ENCODE results near the gene NOL4L. TPM values are rescaled to one million over a fixed set of nuclear protein-coding genes. Genes with fewer than 3 reads are reported as not detected.

Gene NOL4L
- total RNA-seq, 1 experiment from 2014 or later = 40.9 TPM

DNA sequence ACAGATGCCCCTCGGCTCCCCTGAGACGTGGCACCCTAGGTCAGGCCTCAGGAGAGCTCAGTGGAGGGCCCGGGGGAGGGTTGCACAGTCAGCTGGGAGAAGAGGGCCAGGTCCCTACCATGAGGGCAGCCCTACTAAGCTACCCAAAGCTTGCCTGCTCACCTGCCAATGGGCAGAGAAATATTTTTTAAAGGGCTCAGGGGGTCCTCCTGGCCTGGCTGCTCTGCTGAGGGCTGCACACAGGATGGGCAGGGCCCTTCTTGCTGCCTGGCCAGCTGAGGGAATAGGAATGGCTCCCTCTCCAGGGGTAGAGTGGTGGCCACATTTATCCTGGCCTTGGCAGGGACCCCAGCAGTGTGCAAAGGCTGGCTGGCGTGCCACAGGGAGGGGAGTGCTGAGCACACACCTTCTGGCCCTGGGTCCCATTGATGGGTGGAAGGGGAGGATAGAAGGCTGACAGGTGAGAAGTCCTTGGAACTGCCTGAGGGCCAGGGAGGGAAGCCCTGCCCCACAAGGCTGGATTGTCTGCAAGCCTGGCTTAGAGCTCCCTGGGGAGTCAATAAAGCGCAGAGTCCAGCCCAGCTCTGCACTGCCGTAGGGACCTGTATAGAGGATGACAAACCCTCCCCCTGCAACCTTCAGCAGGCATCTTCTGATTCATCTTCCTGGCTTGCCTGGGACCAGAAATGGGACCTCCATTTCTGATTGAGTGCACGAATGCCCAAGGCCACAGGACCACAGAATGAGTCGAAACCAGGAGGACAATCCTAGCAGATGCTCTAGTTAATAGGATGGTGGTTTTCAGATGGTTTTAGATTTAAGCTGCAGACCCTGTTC lies 62.1 kb downstream of the NOL4L start:
- Histone ChIP-seq H3K4me1 (replicated peaks; ENCODE audit: insufficient read depth) (peaks cover 20% of the 10 kb centered on the region), H3K9me3 (ENCODE audit: insufficient read depth, low read depth) (no peaks in the 10 kb centered on the region), H3F3A (ENCODE audit: insufficient read depth, low read depth) (peaks cover 10% of the 10 kb centered on the region; the same call in 1 of the 2 replicates), H3K9me2 (ENCODE audit: insufficient read depth) (no peaks in the 10 kb centered on the region), H3K36me3 (ENCODE audit: low read depth) (no peaks in the 10 kb centered on the region), H3K4me2 (no peak overlapping the region), H2AFZ (no peak overlapping the region), H3K27me3 (ENCODE audit: insufficient read depth, low read depth) (no peaks in the 10 kb centered on the region), H3K4me3 (no peak overlapping the region), H3K27ac (no peak overlapping the region), H3K79me2 (ENCODE audit: low read depth) (no peaks in the 10 kb centered on the region), H4K20me1 (ENCODE audit: insufficient read depth) (no peaks in the 10 kb centered on the region; the same call in 1 of the 2 replicates)
- intact Hi-C loops (cut with micrococcal nuclease; ENCODE audit: unreplicated experiment) = loop anchor here (5.0 kb wide), 2 partner anchors 254 to 366 kb away; no protein-coding TSS in a partner anchor
- TF ChIP-seq EZH2 (IDR thresholded peaks at IDR 0.05; ENCODE audit: low read depth) = no peak
- TF ChIP-seq, protein P1, sequence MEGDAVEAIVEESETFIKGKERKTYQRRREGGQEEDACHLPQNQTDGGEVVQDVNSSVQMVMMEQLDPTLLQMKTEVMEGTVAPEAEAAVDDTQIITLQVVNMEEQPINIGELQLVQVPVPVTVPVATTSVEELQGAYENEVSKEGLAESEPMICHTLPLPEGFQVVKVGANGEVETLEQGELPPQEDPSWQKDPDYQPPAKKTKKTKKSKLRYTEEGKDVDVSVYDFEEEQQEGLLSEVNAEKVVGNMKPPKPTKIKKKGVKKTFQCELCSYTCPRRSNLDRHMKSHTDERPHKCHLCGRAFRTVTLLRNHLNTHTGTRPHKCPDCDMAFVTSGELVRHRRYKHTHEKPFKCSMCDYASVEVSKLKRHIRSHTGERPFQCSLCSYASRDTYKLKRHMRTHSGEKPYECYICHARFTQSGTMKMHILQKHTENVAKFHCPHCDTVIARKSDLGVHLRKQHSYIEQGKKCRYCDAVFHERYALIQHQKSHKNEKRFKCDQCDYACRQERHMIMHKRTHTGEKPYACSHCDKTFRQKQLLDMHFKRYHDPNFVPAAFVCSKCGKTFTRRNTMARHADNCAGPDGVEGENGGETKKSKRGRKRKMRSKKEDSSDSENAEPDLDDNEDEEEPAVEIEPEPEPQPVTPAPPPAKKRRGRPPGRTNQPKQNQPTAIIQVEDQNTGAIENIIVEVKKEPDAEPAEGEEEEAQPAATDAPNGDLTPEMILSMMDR (conservative IDR thresholded peaks at IDR 0.05) = no peak
- no TSS peak for BruUV-seq (replicated peaks)
- ChIA-PET POLR2A (ENCODE audit: unreplicated experiment) (interaction anchor here (0.6 kb wide), 3 partner anchors 48 to 687 kb away, joined by 3 to 5 read pairs (median 4); no protein-coding TSS in a partner anchor), CTCF (interaction anchor here (0.5 to 2.2 kb wide), 9 partner anchors 14 to 313 kb away, joined by 3 to 13 read pairs (median 4); no protein-coding TSS in a partner anchor)
- DNase-seq = peak in 1 of 2 experiments; percentile 40

DNA sequence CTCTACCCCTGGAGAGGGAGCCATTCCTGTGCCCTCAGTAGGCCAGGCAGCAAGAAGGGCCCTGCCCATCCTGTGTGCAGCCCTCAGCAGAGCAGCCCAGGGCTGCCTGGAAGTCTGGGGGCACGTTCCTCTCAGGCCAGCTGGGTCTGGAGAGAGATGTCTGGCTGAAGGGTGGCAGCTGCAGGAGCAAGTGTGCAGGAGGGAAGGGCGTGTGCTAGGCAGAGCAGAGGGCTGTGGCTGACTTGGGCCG lies 62.7 kb downstream of the NOL4L start:
- Histone ChIP-seq H4K20me1 (ENCODE audit: insufficient read depth) (no peaks in the 10 kb centered on the region; the same call in 1 of the 2 replicates), H3K27me3 (ENCODE audit: insufficient read depth, low read depth) (no peaks in the 10 kb centered on the region), H3K79me2 (ENCODE audit: low read depth) (no peaks in the 10 kb centered on the region), H3F3A (ENCODE audit: insufficient read depth, low read depth) (peaks cover 10% of the 10 kb centered on the region; the same call in 1 of the 2 replicates), H3K9me3 (ENCODE audit: insufficient read depth, low read depth) (no peaks in the 10 kb centered on the region), H3K9me2 (ENCODE audit: insufficient read depth) (no peaks in the 10 kb centered on the region), H3K4me2 (no peak overlapping the region), H3K4me3 (no peak overlapping the region), H3K36me3 (ENCODE audit: low read depth) (no peaks in the 10 kb centered on the region), H3K27ac (no peak overlapping the region), H2AFZ (no peak overlapping the region), H3K4me1 (replicated peaks; ENCODE audit: insufficient read depth) (peaks cover 20% of the 10 kb centered on the region)
- no peak for DNase-seq
- TF ChIP-seq, protein P1 (conservative IDR thresholded peaks at IDR 0.05) = no peak
- no peak for TF ChIP-seq EZH2 (IDR thresholded peaks at IDR 0.05; ENCODE audit: low read depth)
- intact Hi-C loops (cut with micrococcal nuclease; ENCODE audit: unreplicated experiment) = loop anchor here (5.0 kb wide), 2 partner anchors 255 to 365 kb away; no protein-coding TSS in a partner anchor
- CTCF ChIA-PET = interaction anchor here (0.5 to 2.2 kb wide), 9 partner anchors 12 to 568 kb away, joined by 3 to 13 read pairs (median 4); no protein-coding TSS in a partner anchor
- BruUV-seq (replicated peaks) = no TSS peak
- POLR2A ChIA-PET (ENCODE audit: unreplicated experiment) = interaction anchor here (0.6 kb wide), 2 partner anchors 106 to 686 kb away, joined by 4 to 5 read pairs; no protein-coding TSS in a partner anchor

DNA sequence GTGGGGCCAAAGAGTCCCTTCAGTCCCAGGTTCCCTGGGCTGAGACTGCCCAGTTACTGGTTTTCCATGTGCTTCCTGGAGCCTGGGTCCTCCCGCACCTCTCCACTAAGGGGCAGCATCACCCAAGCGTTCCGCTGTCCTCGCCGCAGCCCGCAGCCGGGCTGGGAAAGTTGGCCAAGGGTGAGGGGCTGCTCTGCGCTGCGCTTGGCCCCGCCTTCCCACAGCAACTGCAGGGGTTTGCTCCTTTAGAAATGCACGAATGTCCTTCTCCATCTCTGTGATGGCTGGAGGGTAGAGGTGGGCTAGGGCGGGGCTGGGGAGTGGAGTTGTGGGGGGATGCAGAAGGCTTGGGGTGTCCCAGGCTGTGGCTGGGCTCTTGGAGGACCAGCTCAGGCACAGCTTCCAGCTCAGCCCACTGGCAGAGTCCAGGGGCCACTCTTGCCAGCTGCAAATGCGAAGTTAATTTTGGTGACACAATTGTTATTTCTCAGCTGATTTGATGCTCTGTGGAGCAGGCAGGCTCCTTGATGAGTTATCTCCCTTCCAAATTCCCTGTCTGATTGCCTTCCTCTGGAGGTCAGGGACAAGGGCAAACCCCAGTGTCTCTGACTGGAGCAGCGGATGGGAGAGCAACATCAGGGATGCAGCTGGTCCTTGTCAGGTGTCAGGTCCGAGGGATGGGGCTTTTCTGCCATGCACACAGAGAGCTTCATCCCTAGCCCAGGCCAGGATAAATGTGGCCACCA lies 63.2 kb downstream of the NOL4L start:
- no TSS peak for BruUV-seq (replicated peaks)
- Histone ChIP-seq H3K36me3 (ENCODE audit: low read depth) (no peaks in the 10 kb centered on the region), H3K4me1 (replicated peaks; ENCODE audit: insufficient read depth) (peaks cover 20% of the 10 kb centered on the region), H3K9me3 (ENCODE audit: insufficient read depth, low read depth) (no peaks in the 10 kb centered on the region), H4K20me1 (ENCODE audit: insufficient read depth) (no peaks in the 10 kb centered on the region; the same call in 1 of the 2 replicates), H3K79me2 (ENCODE audit: low read depth) (no peaks in the 10 kb centered on the region), H3K27me3 (ENCODE audit: insufficient read depth, low read depth) (no peaks in the 10 kb centered on the region), H2AFZ (no peak overlapping the region), H3K4me2 (peak overlapping the region; percentile 24; the same call in 1 of the 2 replicates), H3K9me2 (ENCODE audit: insufficient read depth) (no peaks in the 10 kb centered on the region), H3K27ac (no peak overlapping the region), H3F3A (ENCODE audit: insufficient read depth, low read depth) (peaks cover 10% of the 10 kb centered on the region; the same call in 1 of the 2 replicates), H3K4me3 (no peak overlapping the region)
- TF ChIP-seq, protein P1 (conservative IDR thresholded peaks at IDR 0.05) = peak; percentile 88
- TF ChIP-seq EZH2 (IDR thresholded peaks at IDR 0.05; ENCODE audit: low read depth) = no peak
- ChIA-PET POLR2A (ENCODE audit: unreplicated experiment) (interaction anchor here (0.7 kb wide), 1 partner anchor 257 kb away, joined by 3 read pairs; no protein-coding TSS in a partner anchor), CTCF (interaction anchor here (0.5 to 2.2 kb wide), 9 partner anchors 13 to 567 kb away, joined by 3 to 13 read pairs (median 4); no protein-coding TSS in a partner anchor)
- intact Hi-C loops (cut with micrococcal nuclease; ENCODE audit: unreplicated experiment) = loop anchor here (1.0 to 5.0 kb wide), 3 partner anchors 131 to 365 kb away; no protein-coding TSS in a partner anchor
- peak; percentile 41 to 73 for DNase-seq
